Measurements from ENCODE around the gene ARVCF. TPM values are rescaled to one million over a fixed set of nuclear protein-coding genes. Genes with fewer than 3 reads are reported as not detected.

ARVCF gene
- total and polyA plus RNA-seq, 2 donors (not counting 3 experiments of a cell fraction or from before 2014, with no cell fraction given) = 81.3 to 105 TPM

GRCh38 chr22:20015187-20015625 lies 1.4 kb downstream of the ARVCF start:
- ChIA-PET POLR2A (no interaction called here), CTCF (interaction anchor here (1.0 to 7.3 kb wide), 10 partner anchors 12 to 285 kb away, joined by 3 to 304 read pairs (median 7); no protein-coding TSS in a partner anchor)
- no peak for FAIRE-seq
- Histone ChIP-seq H3K9ac (replicated peaks; ENCODE audit: extremely low read depth, insufficient read depth, low read length) (no peak overlapping the region), H3K4me2 (ENCODE audit: insufficient read depth, low read length) (no peak overlapping the region), H4K20me1 (replicated peaks; ENCODE audit: control insufficient read depth, extremely low read depth, insufficient read depth, low read length) (no peaks in the 10 kb centered on the region), H2AFZ (ENCODE audit: low read depth, low read length) (no peak overlapping the region), H3K4me1 (ENCODE audit: control insufficient read depth, extremely low read depth, insufficient read depth, low read length) (peaks cover 8% of the 10 kb centered on the region), H3K4me3 (replicated peaks in 1 of 3; ENCODE audit: insufficient read depth in 1 of 3, low read depth in 1 of 3, low read length in 3 of 3) (no peak overlapping the region), H3K9me3 (replicated peaks; ENCODE audit: control insufficient read depth, insufficient read depth, low read length) (no peaks in the 10 kb centered on the region), H3K9me1 (replicated peaks; ENCODE audit: control insufficient read depth, extremely low read depth, insufficient read depth, low read length) (no peaks in the 10 kb centered on the region), H3K27me3 (ENCODE audit: control insufficient read depth in 2 of 2, insufficient read depth in 2 of 2, low read length in 2 of 2) (no peaks in the 10 kb centered on the region), H3K27ac (ENCODE audit: insufficient read depth, low read depth, low read length) (no peak overlapping the region), H3K79me2 (ENCODE audit: control insufficient read depth, insufficient read depth, low read length) (no peaks in the 10 kb centered on the region), H3K36me3 (ENCODE audit: control insufficient read depth in 2 of 2, extremely low read depth in 1 of 2, insufficient read depth in 2 of 2, low read length in 2 of 2) (no peaks in the 10 kb centered on the region)
- no peak for DNase-seq (ENCODE audit: low read depth, low spot score)
- no peak for TF ChIP-seq CTCF (IDR thresholded peaks at IDR 0.05; ENCODE audit: extremely low read depth in 1 of 2, insufficient read depth in 1 of 2, low read depth in 1 of 2, low read length in 2 of 2)
- no peak for TF ChIP-seq FOS (IDR thresholded peaks at IDR 0.05; ENCODE audit: borderline replicate concordance, insufficient read depth, low read length)
- intact Hi-C loops (cut with micrococcal nuclease) = no loop called here
- BruUV-seq (replicated peaks) = no TSS peak
- dilution Hi-C loops (cut with MboI; ENCODE audit: extremely low pct_ligation_motif_present, low sequenced_read_pairs) = no loop called here

- Histone ChIP-seq H3K9ac (replicated peaks; ENCODE audit: extremely low read depth, insufficient read depth, low read length) (no peak overlapping the region), H3K9me1 (replicated peaks; ENCODE audit: control insufficient read depth, extremely low read depth, insufficient read depth, low read length) (no peaks in the 10 kb centered on the region), H3K27ac (ENCODE audit: insufficient read depth, low read depth, low read length) (no peak overlapping the region), H3K4me1 (ENCODE audit: control insufficient read depth, extremely low read depth, insufficient read depth, low read length) (peaks cover 8% of the 10 kb centered on the region), H2AFZ (ENCODE audit: low read depth, low read length) (no peak overlapping the region), H3K4me2 (ENCODE audit: insufficient read depth, low read length) (no peak overlapping the region), H4K20me1 (replicated peaks; ENCODE audit: control insufficient read depth, extremely low read depth, insufficient read depth, low read length) (no peaks in the 10 kb centered on the region), H3K79me2 (ENCODE audit: control insufficient read depth, insufficient read depth, low read length) (no peaks in the 10 kb centered on the region), H3K4me3 (replicated peaks in 1 of 3; ENCODE audit: insufficient read depth in 1 of 3, low read depth in 1 of 3, low read length in 3 of 3) (no peak overlapping the region), H3K36me3 (ENCODE audit: control insufficient read depth in 2 of 2, extremely low read depth in 1 of 2, insufficient read depth in 2 of 2, low read length in 2 of 2) (no peaks in the 10 kb centered on the region), H3K9me3 (replicated peaks; ENCODE audit: control insufficient read depth, insufficient read depth, low read length) (no peaks in the 10 kb centered on the region), H3K27me3 (ENCODE audit: control insufficient read depth in 2 of 2, insufficient read depth in 2 of 2, low read length in 2 of 2) (no peaks in the 10 kb centered on the region)
- no TSS peak for BruUV-seq (replicated peaks)
- intact Hi-C loops (cut with micrococcal nuclease) (no loop called here), dilution Hi-C loops (cut with MboI; ENCODE audit: extremely low pct_ligation_motif_present, low sequenced_read_pairs) (no loop called here)
- POLR2A ChIA-PET = no interaction called here
- CTCF ChIA-PET = interaction anchor here (1.2 to 7.3 kb wide), 11 partner anchors 13 to 285 kb away, joined by 3 to 304 read pairs (median 18); no protein-coding TSS in a partner anchor
- TF ChIP-seq JUN (IDR thresholded peaks at IDR 0.05; ENCODE audit: borderline replicate concordance, insufficient read depth, insufficient read length, low read depth) (no peak), MYC (IDR thresholded peaks at IDR 0.05; ENCODE audit: low read depth, low read length) (no peak), POLR2AphosphoS5 (IDR thresholded peaks at IDR 0.05; ENCODE audit: insufficient read depth, low read depth, low read length) (no peak), MAX (IDR thresholded peaks at IDR 0.05; ENCODE audit: insufficient read depth, insufficient read length) (no peak), CTCF (IDR thresholded peaks at IDR 0.05; ENCODE audit: extremely low read depth in 1 of 2, insufficient read depth in 1 of 2, low read depth in 1 of 2, low read length in 2 of 2) (no peak), EZH2 (IDR thresholded peaks at IDR 0.05; ENCODE audit: borderline replicate concordance, low read depth, low read length, severe bottlenecking) (no peak), GATA2 (IDR thresholded peaks at IDR 0.05; ENCODE audit: insufficient read depth, insufficient read length, low read depth, low read length) (no peak), POLR2A (IDR thresholded peaks at IDR 0.05; ENCODE audit: low read depth, low read length) (no peak), FOS (IDR thresholded peaks at IDR 0.05; ENCODE audit: borderline replicate concordance, insufficient read depth, low read length) (no peak)
- FAIRE-seq (no peak), DNase-seq (ENCODE audit: low read depth, low spot score) (no peak)
Observed at GRCh38 chr22:20014526-20015186, 2.0 kb downstream of the ARVCF start.

All from endothelial cell of umbilical vein (primary cell).